Smooth muscle cell (in vitro differentiated cells): ENCODE measurements around the gene FITM2. TPM values are rescaled to one million over a fixed set of nuclear protein-coding genes. Genes with fewer than 3 reads are reported as not detected.
"Not testable (repeated sequence)": the region's sequence is repeated elsewhere in the genome, so short reads cannot be mapped to it uniquely, and the experiment has no call there.

Source experiments
- DNase-seq: peaks from one replicate; lab custom pipeline; 2025; ENCODE audit not compliant: unreplicated experiment; lab: John Stamatoyannopoulos, UW
- H2AFZ ChIP-seq: fragments of 200-600 bp; sonication (generic); 2 replicates; pipeline ENCODE4 v1.6.0; 2016; ENCODE audit warnings: antibody characterized with exemption, low read depth, mild to moderate bottlenecking
- H3F3A ChIP-seq: fragments of 200-600 bp; sonication (generic); 2 replicates; pipeline ENCODE4 v1.6.0; 2017; ENCODE audit warnings: antibody characterized with exemption, low read depth
- H3K27ac ChIP-seq: fragments of 200-600 bp; sonication (generic); 2 replicates; pipeline ENCODE4 v1.5.1; 2016; ENCODE audit warnings: low read depth, mild to moderate bottlenecking
- H3K27me3 ChIP-seq: fragments of 200-600 bp; sonication (generic); 2 replicates; pipeline ENCODE4 v1.6.1; 2016; ENCODE audit warnings: low read depth, mild to moderate bottlenecking
- H3K36me3 ChIP-seq: fragments of 200-600 bp; sonication (generic); 2 replicates; pipeline ENCODE4 v1.5.1; 2016; ENCODE audit warnings: low read depth
- H3K4me1 ChIP-seq: fragments of 200-600 bp; sonication (generic); 2 replicates; pipeline ENCODE4 v1.5.1; 2016; ENCODE audit warnings: low read depth
- H3K4me2 ChIP-seq: fragments of 200-600 bp; sonication (generic); 2 replicates; pipeline ENCODE4 v1.6.0; 2016; ENCODE audit warnings: mild to moderate bottlenecking
- H3K4me3 ChIP-seq: fragments of 200-600 bp; sonication (generic); 2 replicates; pipeline ENCODE4 v1.5.1; 2016; ENCODE audit warnings: mild to moderate bottlenecking
- H3K79me2 ChIP-seq: fragments of 200-600 bp; sonication (generic); 2 replicates; pipeline ENCODE4 v1.6.0; 2016; ENCODE audit warnings: low read depth, mild to moderate bottlenecking
- H3K9ac ChIP-seq: fragments of 200-600 bp; sonication (generic); 2 replicates; pipeline ENCODE4 v1.6.0; 2016; ENCODE audit warnings: low read depth
- H3K9me3 ChIP-seq: fragments of 200-600 bp; sonication (generic); replicated peaks from 2 replicates; pipeline ENCODE4 v1.5.1; 2016; ENCODE audit warnings: low read depth
- H4K20me1 ChIP-seq: fragments of 200-600 bp; sonication (generic); 2 replicates; pipeline ENCODE4 v1.6.0; 2016; ENCODE audit warnings: low read depth
- CTCF ChIP-seq: fragments of 200-600 bp; sonication (generic); IDR thresholded peaks from 2 replicates; pipeline ENCODE4 v1.5.1; 2017; ENCODE audit warnings: borderline replicate concordance, mild to moderate bottlenecking, antibody characterized with exemption; ENCODE audit not compliant: insufficient read depth, poor library complexity, severe bottlenecking
- WGBS: methylation state at CpG from one replicate; pipeline ENCODE4 v1.1.7; 2016; ENCODE audit warnings: low lambda C conversion rate; 5-methylcytosine and 5-hydroxymethylcytosine counted together
- polyA plus RNA-seq: library from polyadenylated mRNA; unstranded; fragments of >200 nt; fragmentation: Nextera tagmentation; extraction: Ambion mirVana; gene quantifications from 2 replicates; pipeline ENCODE4 v1.2.1, GENCODE V29; 2016
- total RNA-seq: library from RNA; depleted of rRNA; stranded (reverse); fragments of >200 nt; gene quantifications from 2 replicates; pipeline ENCODE4 v1.2.3, GENCODE V29; 2014

Gene FITM2
- total and polyA plus RNA-seq, 2 experiments from 2014 or later: 2.7 TPM

GRCh38 chr20:44302026-44302669 is 8.9 kb downstream of the FITM2 start:
- no peaks in the 10 kb centered on the region for H3K4me1 ChIP-seq
- H3K27me3 ChIP-seq: no peaks in the 10 kb centered on the region
- no peak for TF ChIP-seq CTCF
- no peak overlapping the region for H3K9ac ChIP-seq
- no peaks in the 10 kb centered on the region for H3F3A ChIP-seq
- no peak overlapping the region for H3K4me3 ChIP-seq
- no peak for DNase-seq
- H3K9me3 ChIP-seq: no peaks in the 10 kb centered on the region
- no peak overlapping the region for H3K27ac ChIP-seq
- no peaks in the 10 kb centered on the region for H4K20me1 ChIP-seq
- H3K36me3 ChIP-seq: no peaks in the 10 kb centered on the region
- 73% methylated on average over 5 of the region's 5 CpGs for WGBS
- no peak overlapping the region for H2AFZ ChIP-seq
- no peak overlapping the region for H3K4me2 ChIP-seq
- no peaks in the 10 kb centered on the region for H3K79me2 ChIP-seq

- Histone ChIP-seq H2AFZ (no peak overlapping the region), H3K36me3 (no peaks in the 10 kb centered on the region), H3K9me3 (no peaks in the 10 kb centered on the region), H3K9ac (no peak overlapping the region), H3K4me1 (no peaks in the 10 kb centered on the region), H3K27me3 (no peaks in the 10 kb centered on the region), H3K27ac (no peak overlapping the region), H4K20me1 (no peaks in the 10 kb centered on the region), H3F3A (no peaks in the 10 kb centered on the region), H3K4me3 (no peak overlapping the region), H3K4me2 (no peak overlapping the region), H3K79me2 (no peaks in the 10 kb centered on the region)
- DNase-seq: no peak
- TF ChIP-seq CTCF: no peak
These were observed 9.7 kb downstream of the FITM2 start for GRCh38 chr20:44301285-44301684.

- DNase-seq, H3K36me3 ChIP-seq, H4K20me1 ChIP-seq, H3K27ac ChIP-seq, H3K9me3 ChIP-seq, H3K79me2 ChIP-seq, H3K4me3 ChIP-seq, H3K4me2 ChIP-seq, H3K27me3 ChIP-seq, H3F3A ChIP-seq, H3K9ac ChIP-seq, H2AFZ ChIP-seq, H3K4me1 ChIP-seq: not testable (repeated sequence)
- WGBS: 99% methylated on average over 39 of the region's 42 CpGs
These were observed 11.9 kb downstream of the FITM2 start for GRCh38 chr20:44299011-44299535.

GRCh38 chr20:44297721-44298120 is 13.3 kb downstream of the FITM2 start:
- Histone ChIP-seq H3K36me3 (no peaks in the 10 kb centered on the region), H3K4me2 (no peak overlapping the region), H3K9me3 (no peaks in the 10 kb centered on the region), H4K20me1 (no peaks in the 10 kb centered on the region), H3F3A (no peaks in the 10 kb centered on the region), H3K27me3 (no peaks in the 10 kb centered on the region), H3K27ac (no peak overlapping the region), H3K9ac (no peak overlapping the region), H3K4me3 (no peak overlapping the region), H3K4me1 (no peaks in the 10 kb centered on the region), H3K79me2 (no peaks in the 10 kb centered on the region), H2AFZ (no peak overlapping the region)
- DNase-seq: no peak
- no peak for TF ChIP-seq CTCF
- WGBS: 94% methylated on average over 4 of the region's 4 CpGs
